Endothelial cell of umbilical vein (primary cell): ENCODE measurements around the gene DIP2C. TPM values are rescaled to one million over a fixed set of nuclear protein-coding genes. Genes with fewer than 3 reads are reported as not detected.

ENCODE experiments used
- BruUV-seq: library from RNA; stranded (reverse); fragments of 400-500 nt; replicated peaks from 2 replicates; lab custom pipeline; 2021; lab: Mats Ljungman, UMichigan
- CTCF ChIA-PET: fragments of 300-600, 350-600 bp; sonication (Branson Sonifier 250); formaldehyde crosslinking; loops from one replicate; lab custom pipeline; 2021; ENCODE audit warnings: antibody characterized with exemption, inconsistent platforms; lab: Charles Lee
- POLR2A ChIA-PET: fragments of 300-600, 350-600 bp; sonication (Branson Sonifier 250); formaldehyde crosslinking; loops from one replicate; lab custom pipeline; 2021; ENCODE audit warnings: antibody characterized with exemption, inconsistent platforms; lab: Charles Lee
- DNase-seq: peaks from one replicate; pipeline ENCODE4 v3.0.0-alpha.2; 2011; ENCODE audit warnings: low read depth, low spot score
- FAIRE-seq: peaks from 2 replicates; lab custom pipeline; 2011; peaks lifted over from hg19 to GRCh38; lab: Jason Lieb, UNC
- H2AFZ ChIP-seq: 2 replicates; pipeline ENCODE4 v1.6.0; 2012; ENCODE audit warnings: low read depth, low read length, control low read depth, inconsistent platforms
- H3K27ac ChIP-seq: 2 replicates; pipeline ENCODE4 v1.5.1; 2011; ENCODE audit warnings: low read depth, mild to moderate bottlenecking, control low read depth, low read length, moderate library complexity; ENCODE audit not compliant: insufficient read depth
- H3K27me3 ChIP-seq, 2 experiments: 2 replicates each; pipeline versions ENCODE4 v1.6.0 to v1.6.1; 2011; ENCODE audit warnings: low read length in 2 of 2, mixed read lengths in 1 of 2; ENCODE audit not compliant: control insufficient read depth in 2 of 2, insufficient read depth in 2 of 2
- H3K36me3 ChIP-seq, 2 experiments: 2 replicates in 1 of 2; 3 replicates in 1 of 2; pipeline ENCODE4 v1.5.1; 2011; ENCODE audit warnings: low read length in 2 of 2, mild to moderate bottlenecking in 1 of 2, moderate library complexity in 1 of 2; ENCODE audit not compliant: control insufficient read depth in 2 of 2, insufficient read depth in 2 of 2; ENCODE audit errors: extremely low read depth in 1 of 2
- H3K4me1 ChIP-seq: 3 replicates; pipeline ENCODE4 v1.5.1; 2011; ENCODE audit warnings: mild to moderate bottlenecking, low read length; ENCODE audit not compliant: control insufficient read depth, insufficient read depth; ENCODE audit errors: extremely low read depth
- H3K4me2 ChIP-seq: 2 replicates; pipeline ENCODE4 v1.6.1; 2011; ENCODE audit warnings: low read length, control low read depth, mixed read lengths; ENCODE audit not compliant: insufficient read depth
- H3K4me3 ChIP-seq, 3 experiments: fragments of 200-600 bp in 1 of 3; sonication (generic), shearing (Covaris generic) in 1 of 3; replicated peaks in 1 of 3; 2 replicates each; pipeline ENCODE4 v1.5.1; 2011 to 2016; ENCODE audit warnings: control low read depth in 3 of 3, low read length in 3 of 3, mild to moderate bottlenecking in 2 of 3, inconsistent platforms in 1 of 3, low read depth in 1 of 3, moderate library complexity in 1 of 3; ENCODE audit not compliant: insufficient read depth in 1 of 3
- H3K79me2 ChIP-seq: 2 replicates; pipeline ENCODE4 v1.6.0; 2012; ENCODE audit warnings: low read length, inconsistent platforms; ENCODE audit not compliant: control insufficient read depth, insufficient read depth
- H3K9ac ChIP-seq: replicated peaks from 2 replicates; pipeline ENCODE3; 2011; ENCODE audit warnings: low read length, control low read depth; ENCODE audit not compliant: insufficient read depth; ENCODE audit errors: extremely low read depth
- H3K9me1 ChIP-seq: replicated peaks from 3 replicates; pipeline ENCODE4 v1.6.0; 2011; ENCODE audit warnings: mild to moderate bottlenecking, low read length; ENCODE audit not compliant: control insufficient read depth, insufficient read depth; ENCODE audit errors: extremely low read depth
- H3K9me3 ChIP-seq: replicated peaks from 2 replicates; pipeline ENCODE4 v1.5.1; 2012; ENCODE audit warnings: low read length, inconsistent platforms; ENCODE audit not compliant: control insufficient read depth, insufficient read depth
- H4K20me1 ChIP-seq: replicated peaks from 2 replicates; pipeline ENCODE3; 2011; ENCODE audit warnings: mild to moderate bottlenecking, low read length; ENCODE audit not compliant: control insufficient read depth, insufficient read depth; ENCODE audit errors: extremely low read depth
- CTCF ChIP-seq, 2 donors: IDR thresholded peaks; 1 replicate in 1 of 2; 2 replicates in 1 of 2; pipeline ENCODE4 v1.5.1; 2011; ENCODE audit warnings: low read length in 2 of 2, mild to moderate bottlenecking in 2 of 2, moderate library complexity in 2 of 2, control low read depth in 1 of 2, inconsistent platforms in 1 of 2, low read depth in 1 of 2; ENCODE audit not compliant: insufficient read depth in 1 of 2; ENCODE audit errors: extremely low read depth in 1 of 2
- EZH2 ChIP-seq: IDR thresholded peaks from 2 replicates; pipeline ENCODE4 v1.6.1; 2012; ENCODE audit warnings: borderline replicate concordance, low read depth, mild to moderate bottlenecking, moderate library complexity, low read length, inconsistent platforms; ENCODE audit not compliant: severe bottlenecking
- FOS ChIP-seq: IDR thresholded peaks from 2 replicates; pipeline ENCODE4 v1.6.1; 2011; ENCODE audit warnings: mild to moderate bottlenecking, low read length, moderate library complexity, borderline replicate concordance; ENCODE audit not compliant: insufficient read depth
- GATA2 ChIP-seq: IDR thresholded peaks from 2 replicates; pipeline ENCODE4 v1.7.0; 2011; ENCODE audit warnings: low read depth, mild to moderate bottlenecking, moderate library complexity, mixed read lengths, low read length; ENCODE audit not compliant: insufficient read length, insufficient read depth
- JUN ChIP-seq: IDR thresholded peaks from 2 replicates; pipeline ENCODE4 v1.6.1; 2011; ENCODE audit warnings: borderline replicate concordance, low read depth; ENCODE audit not compliant: insufficient read length, insufficient read depth
- MAX ChIP-seq: IDR thresholded peaks from 2 replicates; pipeline ENCODE4 v1.6.1; 2011; ENCODE audit not compliant: insufficient read depth, insufficient read length
- MYC ChIP-seq: IDR thresholded peaks from one replicate; pipeline ENCODE4 v1.6.1; 2011; ENCODE audit warnings: mild to moderate bottlenecking, low read depth, low read length
- POLR2A ChIP-seq: IDR thresholded peaks from 2 replicates; pipeline ENCODE4 v1.6.1; 2012; ENCODE audit warnings: low read depth, mild to moderate bottlenecking, control low read depth, low read length
- POLR2AphosphoS5 ChIP-seq: IDR thresholded peaks from 2 replicates; pipeline ENCODE4 v1.6.1; 2012; ENCODE audit warnings: low read depth, mild to moderate bottlenecking, control low read depth, low read length, moderate library complexity; ENCODE audit not compliant: insufficient read depth
- dilution Hi-C: fragments of 300-500 bp; cut with MboI; formaldehyde crosslinking; loops from one replicate; pipeline ENCODE4 v1.15.0; 2019; ENCODE audit warnings: low sequenced_read_pairs; ENCODE audit not compliant: extremely low pct_ligation_motif_present
- intact Hi-C: fragments of 100-400 bp; cut with micrococcal nuclease; formaldehyde crosslinking; loops from one replicate; pipeline ENCODE4 v1.10.0; 2022
- polyA plus RNA-seq, 4 experiments: library from polyadenylated mRNA; depleted of rRNA in 3 of 4; stranded (reverse) in 3 of 4; unstranded in 1 of 4; fragments of >200 nt; gene quantifications; 2 replicates each; pipeline versions ENCODE4 v1.2.1 to v1.2.3, GENCODE V29; 2011 to 2012; ENCODE audit warnings: missing spikeins in 1 of 4
- total RNA-seq: library from RNA; stranded (reverse); gene quantifications from 2 replicates; pipeline ENCODE4 v1.2.3, GENCODE V29; 2021

DIP2C gene
- total and polyA plus RNA-seq, 2 donors (not counting 3 experiments of a cell fraction or from before 2014, with no cell fraction given) = 3.6 to 10.7 TPM

- dilution Hi-C loops (no loop called here), intact Hi-C loops (no loop called here)
- H3K9me3 ChIP-seq = no peaks in the 10 kb centered on the region
- H2AFZ ChIP-seq = no peak overlapping the region
- H4K20me1 ChIP-seq = no peaks in the 10 kb centered on the region
- no peak overlapping the region for H3K27ac ChIP-seq
- FAIRE-seq (no peak), DNase-seq (no peak)
- H3K27me3 ChIP-seq = no peaks in the 10 kb centered on the region
- H3K79me2 ChIP-seq = peaks cover 5% of the 10 kb centered on the region
- TF ChIP-seq CTCF (IDR thresholded peaks at IDR 0.05; ENCODE audit: extremely low read depth in 1 of 2, insufficient read depth in 1 of 2, low read depth in 1 of 2, low read length in 2 of 2) = no peak
- no peak for TF ChIP-seq POLR2A
- TF ChIP-seq EZH2 = no peak
- TF ChIP-seq FOS = no peak
- no peak for TF ChIP-seq MYC
- TF ChIP-seq JUN = no peak
- TF ChIP-seq MAX = no peak
- TF ChIP-seq GATA2 = no peak
- TF ChIP-seq POLR2AphosphoS5 = no peak
- ChIA-PET CTCF (no interaction called here), POLR2A (no interaction called here)
- no peaks in the 10 kb centered on the region for H3K4me1 ChIP-seq
- no peak overlapping the region for H3K9ac ChIP-seq
- no peak overlapping the region for H3K4me3 ChIP-seq
- no peaks in the 10 kb centered on the region for H3K9me1 ChIP-seq
- no peaks in the 10 kb centered on the region for H3K36me3 ChIP-seq
- no TSS peak for BruUV-seq
- H3K4me2 ChIP-seq = no peak overlapping the region
Observed at GRCh38 chr10:680146-680545, 9.3 kb downstream of the DIP2C start.
